PFSK-1 (cell line): ENCODE measurements around the gene METTL8.

Source experiments
- POLR2AphosphoS5 ChIP-seq: IDR thresholded peaks from 2 replicates; pipeline ENCODE4 v1.6.1; 2012; ENCODE audit warnings: low read depth, mild to moderate bottlenecking, control low read depth, low read length, moderate library complexity
- SIN3A ChIP-seq: IDR thresholded peaks from 2 replicates; pipeline ENCODE4 v1.6.1; 2012; ENCODE audit warnings: mild to moderate bottlenecking, low read length, moderate library complexity, borderline replicate concordance; ENCODE audit not compliant: insufficient read depth
- TAF1 ChIP-seq: IDR thresholded peaks from 2 replicates; pipeline ENCODE4 v1.6.1; 2012; ENCODE audit warnings: low read length, control low read depth, borderline replicate concordance; ENCODE audit not compliant: insufficient read depth
- TF ChIP-seq, protein P1 (sequence below), 2 experiments: IDR thresholded peaks; 2 replicates each; pipeline versions ENCODE4 v1.6.1 to v1.8.0; 2011 to 2012; ENCODE audit warnings: low read depth in 2 of 2, low read length in 2 of 2, control low read depth in 1 of 2, inconsistent platforms in 1 of 2, mild to moderate bottlenecking in 1 of 2, moderate library complexity in 1 of 2; ENCODE audit not compliant: insufficient read depth in 1 of 2

- TF ChIP-seq, protein P1, sequence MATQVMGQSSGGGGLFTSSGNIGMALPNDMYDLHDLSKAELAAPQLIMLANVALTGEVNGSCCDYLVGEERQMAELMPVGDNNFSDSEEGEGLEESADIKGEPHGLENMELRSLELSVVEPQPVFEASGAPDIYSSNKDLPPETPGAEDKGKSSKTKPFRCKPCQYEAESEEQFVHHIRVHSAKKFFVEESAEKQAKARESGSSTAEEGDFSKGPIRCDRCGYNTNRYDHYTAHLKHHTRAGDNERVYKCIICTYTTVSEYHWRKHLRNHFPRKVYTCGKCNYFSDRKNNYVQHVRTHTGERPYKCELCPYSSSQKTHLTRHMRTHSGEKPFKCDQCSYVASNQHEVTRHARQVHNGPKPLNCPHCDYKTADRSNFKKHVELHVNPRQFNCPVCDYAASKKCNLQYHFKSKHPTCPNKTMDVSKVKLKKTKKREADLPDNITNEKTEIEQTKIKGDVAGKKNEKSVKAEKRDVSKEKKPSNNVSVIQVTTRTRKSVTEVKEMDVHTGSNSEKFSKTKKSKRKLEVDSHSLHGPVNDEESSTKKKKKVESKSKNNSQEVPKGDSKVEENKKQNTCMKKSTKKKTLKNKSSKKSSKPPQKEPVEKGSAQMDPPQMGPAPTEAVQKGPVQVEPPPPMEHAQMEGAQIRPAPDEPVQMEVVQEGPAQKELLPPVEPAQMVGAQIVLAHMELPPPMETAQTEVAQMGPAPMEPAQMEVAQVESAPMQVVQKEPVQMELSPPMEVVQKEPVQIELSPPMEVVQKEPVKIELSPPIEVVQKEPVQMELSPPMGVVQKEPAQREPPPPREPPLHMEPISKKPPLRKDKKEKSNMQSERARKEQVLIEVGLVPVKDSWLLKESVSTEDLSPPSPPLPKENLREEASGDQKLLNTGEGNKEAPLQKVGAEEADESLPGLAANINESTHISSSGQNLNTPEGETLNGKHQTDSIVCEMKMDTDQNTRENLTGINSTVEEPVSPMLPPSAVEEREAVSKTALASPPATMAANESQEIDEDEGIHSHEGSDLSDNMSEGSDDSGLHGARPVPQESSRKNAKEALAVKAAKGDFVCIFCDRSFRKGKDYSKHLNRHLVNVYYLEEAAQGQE (IDR thresholded peaks at IDR 0.05; ENCODE audit: insufficient read depth in 1 of 2, low read depth in 2 of 2, low read length in 2 of 2) = no peak
- TF ChIP-seq POLR2AphosphoS5 (no peak), TAF1 (no peak), SIN3A (no peak)
Observed at GRCh38 chr2:171394164-171394740, 39.5 kb downstream of the METTL8 start.
